Stomach (tissue), 4 donors: Measurements from ENCODE around the gene MAST3.

Experiments
- CTCF ChIP-seq, 7 experiments: fragments of 450-650 bp in 4 of 7; fragments of 200-600 bp in 3 of 7; sonication (generic) in 3 of 7; IDR thresholded peaks; one replicate each; pipeline ENCODE4 v1.5.1; 2016 to 2019; ENCODE audit warnings: antibody characterized with exemption in 7 of 7, control low read depth in 2 of 7, mild to moderate bottlenecking in 1 of 7
- EP300 ChIP-seq: sonication (generic); formaldehyde crosslinking; IDR thresholded peaks from one replicate; pipeline ENCODE4 v1.6.1; 2017; ENCODE audit warnings: antibody characterized with exemption
- POLR2A ChIP-seq, 4 donors: fragments of 450-650 bp; IDR thresholded peaks; one replicate each; pipeline ENCODE4 v1.6.1; 2016; ENCODE audit warnings: antibody characterized with exemption in 4 of 4, control low read depth in 2 of 4, mild to moderate bottlenecking in 1 of 4, moderate library complexity in 1 of 4
- POLR2AphosphoS5 ChIP-seq, 3 donors: sonication (generic); formaldehyde crosslinking; IDR thresholded peaks; one replicate each; pipeline ENCODE4 v1.6.1; 2016; ENCODE audit warnings: antibody characterized with exemption in 3 of 3

DNA sequence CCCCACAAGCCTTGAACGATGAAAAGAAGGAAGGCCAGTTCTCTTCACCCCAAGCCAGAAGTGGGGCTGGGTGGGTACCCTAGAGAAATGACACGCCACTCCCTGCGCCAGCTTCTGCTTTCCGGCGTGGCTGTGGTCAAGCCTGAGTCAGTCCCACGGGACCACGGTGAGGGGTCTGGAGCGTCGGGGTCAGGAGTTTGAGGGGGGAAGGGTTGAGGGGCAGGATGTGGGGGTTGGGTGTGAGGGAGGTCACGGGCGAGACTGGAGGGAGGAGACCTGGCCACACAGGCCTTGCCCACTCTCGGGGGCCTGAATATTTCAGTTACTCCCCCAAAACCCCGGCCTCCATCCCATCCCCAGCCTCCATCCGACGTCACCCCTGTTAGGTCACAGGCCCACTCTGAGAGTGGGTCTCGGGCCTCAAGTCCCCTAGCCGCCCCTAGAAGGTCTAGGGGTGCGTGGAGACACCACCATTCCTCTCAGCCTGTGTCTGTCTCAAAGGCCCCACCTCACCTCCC lies 75.5 kb downstream of the MAST3 start:
- TF ChIP-seq CTCF (IDR thresholded peaks at IDR 0.05), result no peak
- TF ChIP-seq POLR2A (IDR thresholded peaks at IDR 0.05), result no peak
- no peak for TF ChIP-seq POLR2AphosphoS5 (IDR thresholded peaks at IDR 0.05)
- no peak for TF ChIP-seq EP300
